Stimulated activated CD8-positive, alpha-beta memory T cell treated with anti-CD3 and anti-CD28 coated beads, Interleukin-15, amount 100 ng/mL, for 1 hour (primary cell): ENCODE results near the gene PCDHGA1.
"Not testable (repeated sequence)": the region's sequence is repeated elsewhere in the genome, so short reads cannot be mapped to it uniquely, and the experiment has no call there.

Source experiments
- DNase-seq: peaks from one replicate; pipeline ENCODE4 v3.0.0-alpha.2; 2020; ENCODE audit warnings: low read depth

The PCDHGA1 gene

GRCh38 chr5:141412854-141413539, 82.7 kb downstream of the PCDHGA1 start, which contains the start of gene PCDHGA10:
PCDHGA10 (plus strand) TSS chr5:141412987; CDS start chr5:141413176, 189 bp downstream.
- peak; percentile 29 for DNase-seq

- no peak for DNase-seq
Observed at GRCh38 chr5:141413540-141414069, 83.3 kb downstream of the PCDHGA1 start.

- not testable (repeated sequence) for DNase-seq
Observed at GRCh38 chr5:141414548-141415274, 84.4 kb downstream of the PCDHGA1 start.

GRCh38 chr5:141415275-141415618, 84.9 kb downstream of the PCDHGA1 start:
- not testable (repeated sequence) for DNase-seq

GRCh38 chr5:141417494-141418172, 87.3 kb downstream of the PCDHGA1 start, which contains the start of gene PCDHGB7:
PCDHGB7 (plus strand) TSS chr5:141417677; CDS start chr5:141417860, 183 bp downstream.
- not testable (repeated sequence) for DNase-seq

DNA sequence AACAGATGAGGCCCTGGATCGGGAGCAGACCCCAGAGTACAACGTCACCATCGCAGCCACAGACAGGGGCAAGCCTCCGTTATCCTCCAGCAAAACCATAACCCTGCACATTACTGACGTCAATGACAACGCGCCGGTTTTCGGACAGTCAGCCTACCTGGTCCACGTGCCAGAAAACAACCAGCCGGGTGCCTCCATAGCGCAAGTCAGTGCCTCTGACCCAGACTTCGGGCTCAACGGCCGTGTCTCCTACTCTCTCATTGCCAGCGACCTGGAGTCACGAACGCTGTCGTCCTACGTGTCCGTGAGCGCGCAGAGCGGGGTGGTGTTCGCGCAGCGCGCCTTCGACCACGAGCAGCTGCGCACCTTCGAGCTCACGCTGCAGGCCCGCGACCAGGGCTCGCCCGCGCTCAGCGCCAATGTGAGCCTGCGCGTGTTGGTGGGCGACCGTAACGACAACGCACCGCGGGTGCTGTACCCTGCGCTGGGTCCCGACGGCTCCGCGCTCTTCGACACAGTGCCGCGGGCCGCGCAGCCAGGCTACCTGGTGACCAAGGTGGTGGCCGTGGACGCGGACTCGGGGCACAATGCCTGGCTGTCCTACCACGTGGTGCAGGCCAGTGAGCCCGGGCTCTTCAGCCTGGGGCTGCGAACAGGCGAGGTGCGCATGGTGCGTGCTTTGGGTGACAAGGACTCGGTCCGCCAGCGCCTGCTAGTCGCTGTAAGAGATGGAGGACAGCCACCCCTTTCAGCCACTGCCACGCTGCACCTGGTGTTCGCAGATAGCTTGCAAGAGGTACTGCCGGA, 89.0 kb downstream of the PCDHGA1 start:
- no peak for DNase-seq

- no peak for DNase-seq
Observed at GRCh38 chr5:141420855-141421488, 90.7 kb downstream of the PCDHGA1 start, which contains the start of gene PCDHGA11. PCDHGA11 (plus strand) TSS chr5:141421051; CDS start chr5:141421228, 177 bp downstream.

DNA sequence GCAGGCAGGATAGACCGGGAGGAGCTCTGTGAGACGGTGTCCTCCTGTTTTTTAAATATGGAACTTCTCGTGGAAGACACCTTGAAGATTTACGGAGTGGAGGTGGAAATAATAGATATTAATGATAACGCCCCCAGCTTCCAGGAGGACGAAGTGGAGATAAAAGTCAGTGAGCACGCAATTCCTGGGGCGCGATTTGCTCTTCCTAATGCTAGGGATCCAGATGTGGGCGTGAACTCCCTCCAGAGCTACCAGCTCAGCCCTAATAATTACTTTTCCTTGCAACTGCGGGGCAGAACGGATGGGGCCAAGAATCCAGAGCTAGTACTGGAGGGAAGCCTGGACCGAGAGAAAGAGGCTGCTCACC, 91.2 kb downstream of the PCDHGA1 start:
- DNase-seq, result no peak

DNA sequence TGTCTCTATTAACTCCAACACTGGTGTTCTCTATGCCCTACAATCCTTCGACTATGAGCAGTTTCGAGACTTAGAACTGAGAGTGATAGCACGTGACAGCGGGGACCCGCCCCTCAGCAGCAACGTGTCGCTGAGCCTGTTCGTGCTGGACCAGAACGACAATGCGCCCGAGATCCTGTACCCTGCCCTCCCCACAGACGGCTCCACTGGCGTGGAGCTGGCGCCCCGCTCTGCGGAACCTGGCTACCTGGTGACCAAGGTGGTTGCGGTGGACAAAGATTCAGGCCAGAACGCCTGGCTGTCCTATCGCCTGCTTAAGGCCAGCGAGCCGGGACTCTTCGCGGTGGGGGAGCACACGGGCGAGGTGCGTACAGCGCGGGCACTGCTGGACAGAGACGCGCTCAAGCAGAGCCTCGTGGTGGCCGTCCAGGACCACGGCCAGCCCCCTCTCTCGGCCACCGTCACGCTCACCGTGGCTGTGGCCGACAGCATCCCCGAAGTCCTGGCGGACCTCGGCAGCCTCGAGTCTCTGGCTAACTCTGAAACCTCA, 92.5 kb downstream of the PCDHGA1 start:
- DNase-seq, result no peak

- DNase-seq, result no peak
Observed at GRCh38 chr5:141427783-141428426, 97.6 kb downstream of the PCDHGA1 start.

GRCh38 chr5:141430332-141431113, 100.2 kb downstream of the PCDHGA1 start, which contains the start of gene PCDHGA12:
PCDHGA12 (plus strand) TSS chr5:141430507; CDS start chr5:141430760, 253 bp downstream.
- DNase-seq, result no peak

- DNase-seq, result no peak
Observed at GRCh38 chr5:141431286-141431685, 101.0 kb downstream of the PCDHGA1 start.

DNA sequence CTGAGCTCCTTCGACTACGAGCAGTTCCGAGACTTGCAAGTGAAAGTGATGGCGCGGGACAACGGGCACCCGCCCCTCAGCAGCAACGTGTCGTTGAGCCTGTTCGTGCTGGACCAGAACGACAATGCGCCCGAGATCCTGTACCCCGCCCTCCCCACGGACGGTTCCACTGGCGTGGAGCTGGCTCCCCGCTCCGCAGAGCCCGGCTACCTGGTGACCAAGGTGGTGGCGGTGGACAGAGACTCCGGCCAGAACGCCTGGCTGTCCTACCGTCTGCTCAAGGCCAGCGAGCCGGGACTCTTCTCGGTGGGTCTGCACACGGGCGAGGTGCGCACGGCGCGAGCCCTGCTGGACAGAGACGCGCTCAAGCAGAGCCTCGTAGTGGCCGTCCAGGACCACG, 102.0 kb downstream of the PCDHGA1 start:
- DNase-seq, result not testable (repeated sequence)

GRCh38 chr5:141432726-141433125, 102.4 kb downstream of the PCDHGA1 start:
- DNase-seq, result not testable (repeated sequence)

DNA sequence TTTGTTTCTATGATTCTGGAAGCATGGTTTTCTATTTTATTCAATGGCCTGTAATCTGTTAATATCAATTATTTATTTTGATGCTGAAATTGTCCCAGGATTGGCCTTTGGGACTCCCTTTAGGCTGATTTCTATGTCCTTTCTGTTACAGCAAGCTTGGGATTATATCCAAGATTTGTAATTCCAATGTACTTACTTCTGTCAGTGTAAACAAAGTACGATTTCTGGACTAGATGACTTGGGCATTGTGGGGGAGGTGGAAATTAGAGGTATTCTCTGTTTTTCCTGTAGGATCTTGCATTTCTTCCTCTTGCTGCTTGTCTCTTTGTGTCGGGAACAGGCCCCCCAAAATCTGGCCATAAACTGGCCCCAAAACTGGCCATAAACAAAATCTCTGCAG, 103.7 kb downstream of the PCDHGA1 start:
- no peak for DNase-seq

GRCh38 chr5:141437221-141437620, 106.9 kb downstream of the PCDHGA1 start:
- no peak for DNase-seq

DNA sequence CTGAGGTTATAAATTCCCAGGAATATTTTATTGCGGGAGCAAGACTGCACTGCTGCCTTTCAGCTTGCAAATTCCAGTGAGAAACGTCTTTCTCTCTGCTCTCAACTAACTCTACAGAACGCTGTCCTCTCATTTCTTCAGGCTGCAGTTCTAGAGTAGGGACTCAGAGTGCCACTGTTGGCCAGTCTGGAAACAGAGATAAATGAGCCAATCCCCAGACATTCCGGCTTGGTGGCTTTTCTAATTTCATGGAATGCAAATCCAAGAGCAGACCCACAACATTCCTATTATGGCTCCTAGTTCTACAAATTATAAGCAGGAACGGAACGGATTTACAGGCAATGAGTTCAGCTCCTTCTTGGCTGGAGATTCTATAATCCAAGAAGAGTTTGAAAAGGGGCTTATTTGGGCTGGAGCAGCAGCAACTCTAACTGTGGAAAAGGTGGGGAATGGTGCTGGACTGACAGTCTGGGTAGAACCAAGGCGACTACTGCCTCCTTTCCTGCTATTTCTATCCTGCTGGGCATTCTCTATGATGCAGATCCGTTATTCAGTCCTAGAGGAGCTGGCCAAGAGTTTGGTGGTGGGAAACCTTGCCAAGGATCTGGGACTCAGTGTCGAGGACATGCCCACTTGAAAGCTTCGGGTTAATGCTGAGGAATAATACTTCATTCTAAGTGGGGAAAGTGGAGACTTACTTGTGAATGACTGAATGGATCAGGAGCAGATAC, 109.3 kb downstream of the PCDHGA1 start:
- DNase-seq, result no peak

DNA sequence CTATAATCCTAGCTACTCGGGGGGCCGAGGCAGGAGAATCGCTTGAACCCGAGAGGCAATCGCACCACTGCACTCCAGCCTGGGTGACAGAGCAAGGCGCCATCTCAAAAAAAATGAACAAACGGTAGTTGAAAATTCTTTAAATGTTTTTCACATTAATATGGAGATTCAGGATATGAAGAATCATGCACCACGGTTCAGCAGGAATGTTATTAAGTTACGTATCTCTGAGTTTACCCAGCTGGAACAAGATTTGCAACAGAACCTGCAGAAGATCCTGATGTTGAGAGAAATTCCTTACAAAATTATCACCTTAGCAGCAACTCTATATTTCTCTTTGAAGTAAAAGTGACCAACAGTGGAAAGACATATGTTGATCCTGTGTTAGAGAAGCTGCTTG, 110.0 kb downstream of the PCDHGA1 start:
- no peak for DNase-seq
